A549 (cell line): ENCODE measurements around the gene FGGY. TPM values are rescaled to one million over a fixed set of nuclear protein-coding genes. Genes with fewer than 3 reads are reported as not detected.

Experiments
- ATAC-seq, 2 experiments: fragments of 200-7000 bp in 1 of 2; fragments of >200 bp in 1 of 2; cut with Nextera tagmentation in 1 of 2; cut with Tn5 transposase in 1 of 2; 3 replicates each; pipeline versions ENCODE4 v1.8.0 to v1.9.1; 2018 to 2020; ENCODE audit warnings: mild to moderate bottlenecking in 1 of 2, moderate library complexity in 1 of 2
- CTCF ChIA-PET: fragments of 300-600 bp; sonication (Branson Sonifier 250); formaldehyde crosslinking; extraction: SDS; loops from one replicate; lab custom pipeline; 2021; ENCODE audit warnings: antibody characterized with exemption, inconsistent platforms; lab: Yijun Ruan, JAX
- POLR2A ChIA-PET: fragments of 350-600 bp; formaldehyde crosslinking; extraction: SDS; loops from one replicate; lab custom pipeline; 2021; ENCODE audit warnings: antibody characterized with exemption, inconsistent platforms; lab: Yijun Ruan, JAX
- DNase-seq, 2 experiments: peaks; one replicate each; pipeline versions ENCODE4 v3.0.0 to v3.0.0-alpha.2; 2011 to 2016; ENCODE audit warnings: low read depth in 1 of 2, low spot score in 1 of 2
- FAIRE-seq: peaks from 2 replicates; lab custom pipeline; 2011; peaks lifted over from hg19 to GRCh38; lab: Jason Lieb, UNC
- H3K27ac ChIP-seq, 2 experiments: fragments of >200 bp; sonication (Bioruptor Twin); formaldehyde crosslinking; 3 replicates each; pipeline ENCODE4 v1.5.1; 2016 to 2017
- H3K4me1 ChIP-seq: fragments of >200 bp; sonication (Bioruptor Twin); formaldehyde crosslinking; 3 replicates; pipeline ENCODE4 v1.6.1; 2016
- H3K4me2 ChIP-seq: fragments of >200 bp; sonication (Bioruptor Twin); formaldehyde crosslinking; 3 replicates; pipeline ENCODE4 v1.6.1; 2016
- H3K4me3 ChIP-seq: fragments of >200 bp; sonication (Bioruptor Twin); formaldehyde crosslinking; 3 replicates; pipeline ENCODE4 v1.5.1; 2016
- H3K9me3 ChIP-seq: fragments of >200 bp; sonication (Bioruptor Twin); formaldehyde crosslinking; 3 replicates; pipeline ENCODE4 v1.6.1; 2016
- BHLHE40 ChIP-seq: IDR thresholded peaks from 2 replicates; pipeline ENCODE4 v1.6.1; 2012; ENCODE audit warnings: low read depth, low read length, inconsistent platforms
- CBX8 ChIP-seq: fragments of 200-600 bp; sonication (generic); IDR thresholded peaks from 2 replicates; pipeline ENCODE4 v1.6.1; 2016
- CHD2 ChIP-seq: fragments of 150-350 bp; IDR thresholded peaks from 2 replicates; pipeline ENCODE4 v1.6.1; 2014; ENCODE audit warnings: low read length; ENCODE audit not compliant: partially characterized antibody
- CHD4 ChIP-seq: fragments of 200-600 bp; sonication (generic); IDR thresholded peaks from 2 replicates; pipeline ENCODE4 v1.6.1; 2016; ENCODE audit warnings: antibody characterized with exemption, mild to moderate bottlenecking, borderline replicate concordance
- EHF ChIP-seq: fragments of 250-450 bp; sonication (Bioruptor Pico); IDR thresholded peaks from 2 replicates; pipeline ENCODE4 v1.5.0; 2020; ENCODE audit warnings: mild to moderate bottlenecking
- EP300 ChIP-seq, 2 experiments: fragments of >200 bp; sonication (Bioruptor Twin); formaldehyde crosslinking; IDR thresholded peaks; 2 replicates in 1 of 2; 3 replicates in 1 of 2; pipeline ENCODE4 v1.6.1; 2016 to 2017
- FOSB ChIP-seq: fragments of 250-450 bp; sonication (Bioruptor Pico); IDR thresholded peaks from 2 replicates; pipeline ENCODE4 v1.5.0; 2020; ENCODE audit warnings: mild to moderate bottlenecking, moderate library complexity
- FOSL2 ChIP-seq, 2 experiments: fragments of 450-650 bp in 1 of 2; fragments of >200 bp in 1 of 2; sonication (Bioruptor Twin) in 1 of 2; formaldehyde crosslinking; IDR thresholded peaks; 2 replicates each; pipeline versions ENCODE4 v1.5.0 to v1.6.1; 2016 to 2020; ENCODE audit warnings: mild to moderate bottlenecking in 1 of 2, moderate library complexity in 1 of 2
- GATA3 ChIP-seq: IDR thresholded peaks from 2 replicates; pipeline ENCODE4 v1.6.1; 2012; ENCODE audit warnings: borderline replicate concordance
- HDAC2 ChIP-seq: fragments of 200-600 bp; sonication (generic); IDR thresholded peaks from 2 replicates; pipeline ENCODE4 v1.6.1; 2016
- HOXB13 ChIP-seq: fragments of 250-450 bp; sonication (Bioruptor Pico); IDR thresholded peaks from 2 replicates; pipeline ENCODE4 v1.5.0; 2020; ENCODE audit warnings: low read depth, mild to moderate bottlenecking, moderate library complexity
- HOXB5 ChIP-seq: fragments of 250-450 bp; sonication (Bioruptor Pico); IDR thresholded peaks from 2 replicates; pipeline ENCODE4 v1.5.0; 2020; ENCODE audit warnings: mild to moderate bottlenecking, moderate library complexity
- JUNB ChIP-seq: fragments of >200 bp; sonication (Bioruptor Twin); formaldehyde crosslinking; IDR thresholded peaks from 2 replicates; pipeline ENCODE4 v1.6.1; 2016
- KDM1A ChIP-seq: fragments of 200-600 bp; sonication (generic); IDR thresholded peaks from 2 replicates; pipeline ENCODE4 v1.6.1; 2016; ENCODE audit warnings: low read depth, mild to moderate bottlenecking
- MAFK ChIP-seq: fragments of 450-650 bp; IDR thresholded peaks from 2 replicates; pipeline ENCODE4 v1.6.1; 2014; ENCODE audit not compliant: partially characterized antibody
- NPAS2 ChIP-seq: fragments of 250-450 bp; sonication (Bioruptor Pico); IDR thresholded peaks from 2 replicates; pipeline ENCODE4 v1.8.0; 2022; ENCODE audit warnings: mild to moderate bottlenecking, moderate library complexity, borderline replicate concordance
- PBX3 ChIP-seq: IDR thresholded peaks from 2 replicates; pipeline ENCODE4 v1.6.1; 2012
- POLR2A ChIP-seq: IDR thresholded peaks from 2 replicates; pipeline ENCODE4 v1.6.1; 2012; ENCODE audit warnings: mild to moderate bottlenecking, low read length
- RAD21 ChIP-seq, 2 experiments: fragments of >200 bp in 1 of 2; sonication (Bioruptor Twin) in 1 of 2; formaldehyde crosslinking in 1 of 2; IDR thresholded peaks in 1 of 2; conservative IDR thresholded peaks in 1 of 2; 2 replicates in 1 of 2; 3 replicates in 1 of 2; pipeline ENCODE4 v1.6.1; 2012 to 2018; ENCODE audit warnings: inconsistent platforms in 1 of 2
- RARB ChIP-seq: fragments of 250-450 bp; sonication (Bioruptor Pico); IDR thresholded peaks from 2 replicates; pipeline ENCODE4 v1.8.0; 2021; ENCODE audit warnings: mild to moderate bottlenecking, moderate library complexity
- RCOR1 ChIP-seq: fragments of 150-350 bp; IDR thresholded peaks from 2 replicates; pipeline ENCODE4 v1.6.1; 2014; ENCODE audit warnings: antibody characterized with exemption, low read length, low read depth
- RNF2 ChIP-seq: fragments of 200-600 bp; sonication (generic); IDR thresholded peaks from 2 replicates; pipeline ENCODE4 v1.6.1; 2016; ENCODE audit warnings: low read depth, mild to moderate bottlenecking, antibody characterized with exemption, moderate library complexity, borderline replicate concordance
- SREBF2 ChIP-seq: fragments of 450-650 bp; IDR thresholded peaks from 2 replicates; pipeline ENCODE4 v1.6.1; 2014; ENCODE audit warnings: mild to moderate bottlenecking, moderate library complexity
- TFCP2L1 ChIP-seq: fragments of 250-450 bp; sonication (Bioruptor Pico); IDR thresholded peaks from 2 replicates; pipeline ENCODE4 v1.5.0; 2021; ENCODE audit warnings: mild to moderate bottlenecking
- TP53 ChIP-seq: fragments of 250-450 bp; sonication (Bioruptor Pico); IDR thresholded peaks from 2 replicates; pipeline ENCODE4 v1.5.0; 2021; ENCODE audit warnings: mild to moderate bottlenecking, moderate library complexity
- ZFP36 ChIP-seq: fragments of 450-650 bp; IDR thresholded peaks from 2 replicates; pipeline ENCODE4 v1.6.1; 2014; ENCODE audit warnings: borderline replicate concordance; ENCODE audit not compliant: partially characterized antibody
- WGBS: methylation state at CpG from one replicate; pipeline ENCODE4 v1.1.6; 2017; ENCODE audit errors: missing lambda C conversion rate; 5-methylcytosine and 5-hydroxymethylcytosine counted together
- polyA plus RNA-seq, 4 experiments: library from polyadenylated mRNA; depleted of rRNA in 3 of 4; stranded (reverse); fragments of >200 nt; fragmentation: RNase III in 1 of 4; extraction: RNeasy Plus Mini Kit Qiagen cat#74134 plus additional on column Dnase treatment in 1 of 4; gene quantifications; 2 replicates in 3 of 4; 3 replicates in 1 of 4; pipeline ENCODE4 v1.2.3, GENCODE V29; 2011 to 2017
- TF ChIP-seq, protein P1 (sequence below): fragments of >200 bp; sonication (Bioruptor Twin); formaldehyde crosslinking; IDR thresholded peaks from 3 replicates; pipeline ENCODE4 v1.5.1; 2016

Gene FGGY
- polyA plus RNA-seq, 2 of the 4 experiments (the other 2 are of a cell fraction) = 2.9 to 4.8 TPM

- ChIA-PET CTCF (no interaction called here), POLR2A (no interaction called here)
- Histone ChIP-seq H3K9me3 (no peaks in the 10 kb centered on the region; the same call in 1 of the 3 replicates), H3K4me2 (no peak overlapping the region), H3K27ac (no peak overlapping the region), H3K4me1 (no peaks in the 10 kb centered on the region; the same call in 2 of the 3 replicates), H3K4me3 (no peak overlapping the region)
- 91% methylated on average over 9 of the region's 9 CpGs for WGBS
- ATAC-seq (no peak), DNase-seq (no peak), FAIRE-seq (no peak)
- TF ChIP-seq BHLHE40 = no peak
- TF ChIP-seq HOXB13 = no peak
- no peak for TF ChIP-seq FOSL2 (IDR thresholded peaks at IDR 0.05)
- no peak for TF ChIP-seq FOSL2 (CRISPR knock-in tag; IDR thresholded peaks at IDR 0.05)
- TF ChIP-seq TFCP2L1 (CRISPR knock-in tag) = no peak
- no peak for TF ChIP-seq TP53 (CRISPR knock-in tag)
- no peak for TF ChIP-seq KDM1A
- TF ChIP-seq RNF2 = no peak
- TF ChIP-seq CHD4 = no peak
- TF ChIP-seq EP300 (IDR thresholded peaks at IDR 0.05) = no peak
- no peak for TF ChIP-seq HDAC2
- TF ChIP-seq SREBF2 = no peak
- TF ChIP-seq, protein P1, sequence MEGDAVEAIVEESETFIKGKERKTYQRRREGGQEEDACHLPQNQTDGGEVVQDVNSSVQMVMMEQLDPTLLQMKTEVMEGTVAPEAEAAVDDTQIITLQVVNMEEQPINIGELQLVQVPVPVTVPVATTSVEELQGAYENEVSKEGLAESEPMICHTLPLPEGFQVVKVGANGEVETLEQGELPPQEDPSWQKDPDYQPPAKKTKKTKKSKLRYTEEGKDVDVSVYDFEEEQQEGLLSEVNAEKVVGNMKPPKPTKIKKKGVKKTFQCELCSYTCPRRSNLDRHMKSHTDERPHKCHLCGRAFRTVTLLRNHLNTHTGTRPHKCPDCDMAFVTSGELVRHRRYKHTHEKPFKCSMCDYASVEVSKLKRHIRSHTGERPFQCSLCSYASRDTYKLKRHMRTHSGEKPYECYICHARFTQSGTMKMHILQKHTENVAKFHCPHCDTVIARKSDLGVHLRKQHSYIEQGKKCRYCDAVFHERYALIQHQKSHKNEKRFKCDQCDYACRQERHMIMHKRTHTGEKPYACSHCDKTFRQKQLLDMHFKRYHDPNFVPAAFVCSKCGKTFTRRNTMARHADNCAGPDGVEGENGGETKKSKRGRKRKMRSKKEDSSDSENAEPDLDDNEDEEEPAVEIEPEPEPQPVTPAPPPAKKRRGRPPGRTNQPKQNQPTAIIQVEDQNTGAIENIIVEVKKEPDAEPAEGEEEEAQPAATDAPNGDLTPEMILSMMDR = no peak
- no peak for TF ChIP-seq RAD21 (conservative IDR thresholded peaks at IDR 0.05 in 1 of 2, IDR thresholded peaks at IDR 0.05 in 1 of 2)
Measured at GRCh38 chr1:59669752-59670312, 372.9 kb downstream of the FGGY start.

- WGBS = 90% methylated on average over 1 of the region's 1 CpG
- TF ChIP-seq RCOR1 = no peak
- no peak for TF ChIP-seq GATA3
- no peak for TF ChIP-seq TFCP2L1 (CRISPR knock-in tag)
- no peak for TF ChIP-seq HDAC2
- no peak for TF ChIP-seq NPAS2 (CRISPR knock-in tag)
- TF ChIP-seq EHF (CRISPR knock-in tag) = no peak
- TF ChIP-seq JUNB = no peak
- TF ChIP-seq PBX3 = no peak
- TF ChIP-seq MAFK = no peak
- TF ChIP-seq HOXB5 (CRISPR knock-in tag) = no peak
- no peak for TF ChIP-seq RARB (CRISPR knock-in tag)
- no peak for TF ChIP-seq POLR2A
- TF ChIP-seq ZFP36 = no peak
- TF ChIP-seq CBX8 = no peak
- no peak for TF ChIP-seq FOSB
- TF ChIP-seq CHD2 = no peak
- POLR2A ChIA-PET = no interaction called here
Measured at GRCh38 chr1:59670662-59671061, 373.8 kb downstream of the FGGY start.

More at GRCh38 chr1:59670662-59671061, 373.8 kb downstream of the FGGY start:
- Histone ChIP-seq H3K27ac (no peak overlapping the region), H3K4me2 (no peak overlapping the region), H3K4me1 (no peaks in the 10 kb centered on the region; the same call in 2 of the 3 replicates), H3K4me3 (no peak overlapping the region), H3K9me3 (no peaks in the 10 kb centered on the region; the same call in 1 of the 3 replicates)
- DNase-seq (no peak), FAIRE-seq (no peak), ATAC-seq (no peak)
- CTCF ChIA-PET = interaction anchor here (1.3 kb wide), 1 partner anchor 28 kb away, joined by 4 read pairs; no protein-coding TSS in a partner anchor
